Urothelium cell line (cell line): ENCODE measurements around the gene GRIN1.
"Not testable (repeated sequence)": the region's sequence is repeated elsewhere in the genome, so short reads cannot be mapped to it uniquely, and the experiment has no call there.

Experiments
- DNase-seq: peaks from one replicate; pipeline ENCODE4 v3.0.0; 2011; ENCODE audit warnings: low spot score, mixed read lengths
- FAIRE-seq: peaks from 2 replicates; lab custom pipeline; 2011; peaks lifted over from hg19 to GRCh38; lab: Jason Lieb, UNC

Gene GRIN1

DNA sequence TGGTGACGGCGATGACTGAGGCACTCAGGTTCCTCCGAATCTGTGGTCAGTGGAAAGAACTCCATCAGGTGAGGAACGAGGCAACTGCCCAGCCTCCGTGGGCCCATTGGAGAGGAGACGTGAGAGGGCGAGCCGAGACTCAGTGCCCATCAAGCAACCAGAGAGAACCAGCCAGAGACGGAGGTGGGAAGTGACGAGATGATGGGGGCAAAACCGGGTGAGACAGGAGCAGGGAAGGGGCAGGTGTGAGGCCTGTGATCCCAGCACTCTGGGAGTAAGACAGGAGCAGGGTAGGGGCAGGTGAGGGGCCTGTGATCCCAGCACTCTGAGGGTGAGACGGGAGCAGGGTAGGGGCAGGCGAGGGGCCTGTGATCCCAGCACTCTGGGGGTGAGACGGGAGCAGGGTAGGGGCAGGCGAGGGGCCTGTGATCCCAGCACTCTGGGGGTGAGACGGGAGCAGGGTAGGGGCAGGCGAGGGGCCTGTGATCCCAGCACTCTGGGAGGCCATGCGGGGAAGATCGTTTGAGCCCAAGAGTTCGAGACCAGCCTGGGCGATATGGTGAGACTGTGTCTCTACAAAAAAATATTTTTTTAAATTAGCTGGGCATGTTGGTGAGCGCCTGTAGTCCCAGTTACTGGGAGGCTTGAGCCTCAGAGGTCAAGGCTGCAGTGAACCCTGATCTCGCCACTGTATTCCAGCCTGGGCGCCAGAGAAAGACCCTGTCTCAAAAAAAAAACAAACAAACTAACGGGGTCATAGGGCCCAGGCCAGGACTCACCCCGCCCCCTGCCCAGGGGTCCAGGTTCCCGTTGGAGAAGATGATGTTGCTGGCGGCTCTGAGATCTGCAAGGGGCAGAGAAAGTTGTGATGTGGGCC lies 27.8 kb upstream of the GRIN1 start:
- no peak for FAIRE-seq
- DNase-seq = no peak

DNA sequence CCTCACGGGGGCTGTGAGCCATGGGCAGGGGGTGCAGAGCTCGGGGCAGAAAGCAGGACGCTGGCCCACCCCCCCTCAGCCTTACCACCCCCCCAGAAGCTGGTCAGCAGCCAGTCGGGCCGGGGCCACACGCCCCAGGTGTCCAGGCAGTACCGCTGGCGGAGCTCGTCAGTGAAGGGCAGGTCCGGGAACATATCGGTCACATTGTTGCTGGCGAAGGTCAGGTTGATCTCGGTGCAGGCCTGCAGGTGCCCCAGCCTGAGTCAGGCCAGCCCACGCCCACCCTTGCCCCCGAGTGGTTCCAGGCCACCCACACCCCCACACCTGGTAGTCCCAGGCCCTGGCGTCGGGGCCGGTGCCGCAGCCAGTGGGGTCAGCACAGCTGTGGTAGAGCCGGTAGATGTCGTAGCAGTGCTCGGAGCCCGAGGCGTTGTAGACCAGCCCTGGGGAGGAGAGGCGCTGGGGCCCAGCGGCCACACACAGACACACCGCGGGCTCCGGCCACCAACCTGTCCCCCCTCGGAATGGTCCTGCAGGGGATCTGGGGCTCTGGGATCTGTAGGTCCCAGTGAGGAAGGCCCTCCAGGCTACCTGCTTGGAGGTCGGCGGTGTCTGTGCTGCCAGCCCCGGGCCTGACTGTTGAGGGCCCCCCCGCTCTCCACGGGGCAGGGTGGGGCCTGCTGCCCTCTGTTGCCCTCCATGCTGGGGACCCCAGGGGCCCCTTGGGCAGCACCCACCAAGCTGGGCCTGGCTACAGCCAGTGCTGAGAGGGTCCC lies 27.0 kb upstream of the GRIN1 start:
- FAIRE-seq = no peak
- no peak for DNase-seq

DNA sequence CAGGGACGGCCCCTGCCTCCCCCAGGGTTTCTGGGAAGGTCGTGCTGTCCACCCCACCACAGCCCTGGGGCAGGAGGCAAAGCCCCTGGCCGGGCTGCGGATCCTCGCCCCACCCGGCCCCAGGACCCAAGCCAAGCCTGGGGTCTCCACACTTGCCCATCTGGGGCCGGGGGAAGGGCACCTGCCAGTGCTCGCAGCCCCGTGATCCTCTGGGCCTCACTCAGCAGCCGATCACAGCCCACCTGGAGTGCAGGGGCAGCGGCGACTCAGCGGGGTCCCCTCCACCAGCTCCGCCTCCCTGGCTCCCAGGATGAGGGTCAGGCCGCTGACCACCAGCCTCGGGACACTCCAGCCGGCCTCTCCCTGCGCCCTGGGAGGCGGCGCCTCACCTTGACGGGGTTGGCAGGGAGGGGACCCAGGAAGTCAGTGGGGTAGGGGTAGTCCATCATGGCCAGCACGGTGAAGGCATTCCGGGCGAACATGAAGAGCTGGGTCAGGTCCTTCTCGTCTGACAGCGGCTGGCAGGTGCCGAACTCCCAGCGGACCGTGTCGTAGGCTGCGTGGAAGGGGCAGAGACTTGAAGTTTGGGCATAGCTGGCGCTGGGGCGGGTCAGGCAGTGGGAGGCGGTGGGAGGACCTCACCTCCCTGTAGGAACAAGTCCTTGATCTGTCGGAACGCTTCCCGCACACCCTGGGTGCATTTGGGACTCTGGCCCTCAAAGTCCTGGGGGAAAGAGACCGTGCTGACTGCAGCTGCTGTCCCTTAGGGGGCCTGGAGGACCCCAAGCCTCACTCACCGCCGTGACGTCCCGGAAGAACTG lies 26.2 kb upstream of the GRIN1 start:
- DNase-seq (no peak), FAIRE-seq (no peak)

DNA sequence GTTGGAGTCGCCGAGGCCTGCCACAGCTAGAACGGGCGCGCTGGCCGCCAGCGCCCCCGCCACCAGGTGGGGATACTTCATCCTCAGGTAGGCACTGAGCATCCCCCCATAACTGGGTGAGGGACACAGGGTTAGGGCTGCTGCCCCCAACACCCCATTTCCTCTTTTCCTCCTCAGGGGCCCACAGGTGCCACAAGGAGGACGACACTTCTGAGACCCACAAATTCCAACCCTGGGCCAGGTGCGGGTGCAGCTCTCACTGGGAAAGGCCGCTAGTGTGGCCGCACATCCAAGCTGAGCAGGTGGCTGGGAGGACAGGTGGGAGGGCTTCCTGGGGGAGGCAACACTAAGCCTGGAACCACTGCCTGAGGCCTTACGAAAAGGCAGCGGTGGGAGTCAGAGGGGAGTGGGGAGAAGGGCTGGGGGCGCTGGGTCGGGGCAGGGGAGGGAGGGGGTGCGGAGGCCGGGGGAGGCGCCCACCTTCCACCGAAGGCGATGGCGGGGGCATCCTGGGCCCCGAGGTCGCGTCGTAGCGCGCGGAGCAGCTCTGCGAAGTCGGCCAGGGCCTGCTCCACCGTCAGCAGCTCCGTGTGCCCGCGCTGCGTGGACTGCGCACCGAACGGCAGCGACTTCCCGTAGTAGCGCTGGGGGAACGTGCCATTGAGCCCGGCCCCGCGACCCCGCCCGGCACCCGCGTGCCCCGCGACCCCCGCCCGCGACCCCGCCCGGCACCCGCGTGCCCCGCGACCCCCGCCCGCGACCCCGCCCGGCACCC lies 25.4 kb upstream of the GRIN1 start:
- no peak for FAIRE-seq

DNA sequence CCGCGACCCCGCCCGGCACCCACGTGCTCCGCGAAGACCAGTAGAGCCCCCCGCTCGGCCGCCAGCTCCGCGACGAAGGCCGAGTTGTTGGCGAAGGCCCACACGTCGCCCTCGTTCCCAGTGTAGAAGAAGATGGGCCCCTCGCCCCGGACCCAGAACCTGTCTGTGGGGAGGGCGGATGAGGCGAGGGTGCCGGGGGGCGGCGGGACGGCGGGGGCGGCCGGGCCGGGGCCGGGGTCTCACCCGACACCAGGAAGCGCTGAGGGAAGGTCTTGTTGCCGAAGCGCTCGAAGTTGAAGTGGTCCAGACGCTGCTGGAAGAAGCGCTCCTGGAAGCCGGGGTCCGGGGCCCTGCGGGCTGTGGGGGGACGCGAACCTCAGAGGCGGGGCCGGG lies 24.7 kb upstream of the GRIN1 start:
- no peak for FAIRE-seq
- DNase-seq = no peak

More for the DNA sequence above, 25.4 kb upstream of the GRIN1 start:
- DNase-seq = no peak

DNA sequence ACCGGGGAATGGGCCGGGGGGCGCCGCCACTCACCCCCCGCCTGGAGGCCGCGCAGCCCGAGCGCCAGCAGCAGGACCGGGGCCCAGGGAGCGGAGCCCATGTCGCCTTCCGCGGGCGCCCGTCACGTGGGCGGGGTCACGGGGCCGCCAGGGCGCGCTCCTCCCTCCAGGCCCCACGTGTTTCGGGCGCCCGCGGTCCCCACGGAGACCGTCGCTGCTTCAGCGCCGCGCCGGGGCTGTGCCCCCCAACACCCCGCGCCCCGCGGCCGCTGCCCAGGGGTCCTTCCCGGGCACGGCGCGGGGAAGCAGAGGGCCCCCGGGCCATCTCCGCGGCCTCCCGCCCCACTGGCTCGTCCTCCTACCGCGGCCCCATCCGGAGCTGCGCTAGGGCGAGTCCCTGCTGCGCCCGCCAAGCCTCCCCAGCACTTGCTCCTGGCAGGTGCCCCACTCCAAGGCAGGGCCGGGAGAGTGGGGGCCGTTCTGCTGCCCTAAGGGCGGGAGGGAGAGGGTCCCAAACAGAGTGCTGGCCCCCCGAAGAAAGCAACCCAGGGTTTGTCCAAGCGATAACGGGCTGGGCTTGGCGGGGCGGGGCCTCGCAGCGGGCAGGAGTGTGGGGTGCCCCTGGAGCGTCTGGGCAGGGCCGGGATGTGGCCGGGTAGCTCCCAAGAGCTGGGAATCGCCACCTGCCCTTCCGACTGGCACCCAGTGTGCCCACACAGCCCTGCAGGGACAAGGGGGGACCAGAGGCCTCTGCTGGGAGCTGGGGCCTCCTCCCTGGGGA lies 24.2 kb upstream of the GRIN1 start, which contains the start of gene DPP7:
TSS of gene DPP7 (minus strand) at position 121 of the 781 bp plus-strand sequence. CDS start at position 101, 20 bp downstream.
- FAIRE-seq = no peak
- DNase-seq = peak; percentile 74

DNA sequence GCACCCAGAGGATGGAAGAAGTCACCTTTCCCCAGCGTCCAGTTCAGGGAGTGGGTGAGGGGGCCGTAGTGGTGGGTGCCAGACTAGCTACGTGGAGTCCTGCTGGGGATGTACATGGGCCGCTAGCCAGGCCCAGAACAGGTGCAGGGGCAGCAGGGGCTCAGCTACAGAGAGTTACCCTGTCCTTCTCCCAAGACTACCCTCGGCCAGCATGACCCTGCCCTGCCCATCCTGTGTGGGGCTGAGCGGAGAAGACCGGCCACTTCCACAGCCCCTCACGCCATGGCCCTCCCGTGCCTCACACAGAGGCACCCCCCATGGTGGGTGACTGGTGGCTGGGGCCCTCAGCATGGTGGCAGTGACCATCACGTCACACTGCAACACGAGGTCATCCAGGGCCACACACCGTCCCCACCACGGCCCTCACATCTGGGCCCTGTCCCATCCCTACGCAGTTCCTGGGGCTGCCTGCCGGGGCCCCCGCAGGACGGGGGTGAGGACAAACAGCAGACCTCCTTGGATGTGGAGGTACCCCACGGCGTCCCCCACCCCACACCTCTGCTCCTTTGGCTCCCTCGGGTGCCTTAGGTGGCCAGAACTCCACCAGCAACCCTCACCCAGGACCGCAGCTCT lies 23.4 kb upstream of the GRIN1 start:
- FAIRE-seq (no peak), DNase-seq (no peak)

DNA sequence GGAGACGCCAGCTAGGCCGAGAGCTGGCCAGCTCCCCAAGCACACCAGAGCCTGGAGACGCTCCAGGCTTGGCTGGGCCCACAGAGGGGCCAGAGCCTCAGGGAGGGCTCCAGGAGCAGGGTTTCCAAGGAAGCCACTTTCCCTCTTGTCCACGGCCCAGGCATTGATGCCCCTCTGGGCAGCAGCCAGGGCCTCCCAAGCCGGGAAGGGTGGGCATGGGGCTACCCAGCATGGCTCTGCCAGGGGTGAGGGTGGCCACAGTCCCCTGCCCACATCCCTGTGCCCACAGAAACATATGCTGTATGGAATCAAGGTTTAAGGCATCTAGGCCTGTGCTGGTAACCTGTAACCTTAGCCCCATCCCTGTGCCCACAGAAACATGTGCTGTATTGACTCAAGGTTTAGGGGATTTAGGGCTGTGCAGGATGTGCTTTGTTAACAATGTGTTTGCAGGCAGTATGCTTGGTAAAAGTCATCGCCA lies 22.9 kb upstream of the GRIN1 start:
- FAIRE-seq = no peak
- DNase-seq = no peak

DNA sequence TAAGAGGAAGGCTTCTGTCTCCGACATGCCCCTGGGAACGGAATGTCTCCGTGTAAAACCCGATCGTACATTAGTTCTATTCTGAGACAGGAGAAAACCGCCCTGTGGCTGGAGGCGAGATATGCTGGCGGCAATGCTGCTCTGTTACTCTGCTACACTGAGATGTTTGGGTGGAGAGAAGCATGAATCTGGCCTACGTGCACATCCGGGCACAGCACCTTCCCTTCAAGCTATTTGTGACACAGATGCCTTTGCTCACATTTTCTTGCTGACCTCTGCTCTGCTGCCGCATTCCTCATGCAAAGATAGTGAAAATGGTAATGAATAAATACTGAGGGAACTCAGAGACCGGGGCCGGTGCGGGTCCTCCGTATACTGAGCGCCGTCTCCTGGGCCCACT lies 22.2 kb upstream of the GRIN1 start:
- no peak for DNase-seq
- no peak for FAIRE-seq

DNA sequence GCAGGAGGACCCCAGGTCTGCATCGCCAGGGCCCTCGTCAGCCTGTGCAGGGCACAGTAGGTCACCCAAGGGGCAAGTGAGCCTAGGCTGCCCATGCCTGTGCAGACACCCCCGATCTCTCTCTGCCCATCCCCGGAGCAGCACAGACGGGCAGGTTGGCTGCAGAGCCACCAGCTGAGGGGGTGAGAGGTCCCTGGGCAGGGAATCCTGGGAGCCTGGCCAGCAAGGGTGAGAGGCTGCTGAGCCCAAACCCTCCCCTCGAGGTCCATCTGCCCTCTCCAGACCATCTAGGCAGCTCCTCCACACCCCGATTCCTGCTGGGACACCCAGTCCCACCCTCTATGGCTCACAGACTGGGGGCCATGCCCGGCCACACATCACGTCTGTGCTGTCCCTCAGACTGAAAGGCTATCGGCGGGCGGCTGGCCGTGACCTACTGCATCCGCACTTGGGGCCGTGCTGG lies 21.7 kb upstream of the GRIN1 start:
- no peak for FAIRE-seq
- no peak for DNase-seq

DNA sequence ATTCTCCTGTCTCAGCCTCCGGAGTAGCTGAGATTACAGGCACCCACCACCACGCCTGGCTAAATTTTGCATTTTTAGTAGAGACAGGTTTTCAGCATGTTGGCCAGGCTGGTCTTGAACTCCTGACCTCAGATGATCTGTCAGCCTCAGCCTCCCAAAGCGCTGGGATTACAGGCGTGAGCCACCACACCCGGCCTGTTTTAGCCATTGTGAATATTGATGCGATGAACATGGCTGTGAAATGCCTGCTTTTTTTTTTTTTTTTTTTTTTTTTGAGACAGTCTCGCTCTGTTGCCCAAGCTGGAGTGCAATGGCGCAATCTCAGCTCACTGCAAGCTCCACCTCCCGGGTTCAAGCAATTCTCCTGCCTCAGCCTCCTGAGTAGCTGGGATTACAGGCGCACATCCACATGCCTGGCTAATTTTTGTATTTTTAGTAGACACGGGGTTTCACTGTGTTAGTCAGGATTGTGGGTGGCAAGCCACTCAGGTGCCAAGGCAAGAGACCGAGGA lies 20.8 kb upstream of the GRIN1 start:
- FAIRE-seq, DNase-seq: not testable (repeated sequence)

DNA sequence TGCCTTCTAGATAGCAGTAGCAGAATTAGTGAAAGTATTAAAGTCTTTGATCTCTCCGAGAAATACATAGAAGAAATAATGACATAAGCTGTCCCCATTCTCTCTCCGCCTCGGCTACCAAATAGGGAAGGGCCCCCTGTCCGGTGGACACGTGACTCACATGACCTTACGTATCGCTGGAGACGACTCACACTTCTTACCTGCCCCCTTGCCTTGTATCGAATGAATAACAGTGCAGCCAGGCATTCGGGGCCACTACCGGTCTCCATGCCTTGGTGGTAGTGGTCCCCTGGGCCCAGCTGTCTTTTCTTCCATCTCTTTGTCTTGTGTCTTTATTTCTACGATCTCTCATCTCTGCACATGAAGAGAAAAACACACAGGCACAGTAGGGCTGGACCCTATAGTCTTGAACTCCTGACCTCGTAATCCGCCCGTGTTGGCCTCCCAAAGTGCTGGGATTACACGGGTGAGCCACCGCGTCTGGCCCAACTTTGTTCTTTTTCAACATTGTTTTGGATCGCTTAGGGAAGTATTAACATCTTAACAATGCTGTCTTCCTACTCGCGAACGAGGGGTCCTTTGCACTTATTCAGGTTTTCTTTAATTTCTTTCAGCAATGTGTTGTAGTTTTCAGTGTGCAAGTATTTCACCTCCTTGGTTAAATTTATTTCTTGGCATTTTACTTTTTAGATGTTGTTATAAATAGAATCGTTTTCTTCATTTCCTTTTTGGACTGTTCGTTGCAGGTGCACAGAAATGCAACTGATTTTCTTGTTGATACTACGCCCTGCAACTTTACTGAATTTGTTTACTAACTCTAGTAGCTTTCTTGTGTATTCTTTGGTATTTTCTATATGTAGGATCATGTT lies 16.8 kb upstream of the GRIN1 start:
- FAIRE-seq, DNase-seq: not testable (repeated sequence)

DNA sequence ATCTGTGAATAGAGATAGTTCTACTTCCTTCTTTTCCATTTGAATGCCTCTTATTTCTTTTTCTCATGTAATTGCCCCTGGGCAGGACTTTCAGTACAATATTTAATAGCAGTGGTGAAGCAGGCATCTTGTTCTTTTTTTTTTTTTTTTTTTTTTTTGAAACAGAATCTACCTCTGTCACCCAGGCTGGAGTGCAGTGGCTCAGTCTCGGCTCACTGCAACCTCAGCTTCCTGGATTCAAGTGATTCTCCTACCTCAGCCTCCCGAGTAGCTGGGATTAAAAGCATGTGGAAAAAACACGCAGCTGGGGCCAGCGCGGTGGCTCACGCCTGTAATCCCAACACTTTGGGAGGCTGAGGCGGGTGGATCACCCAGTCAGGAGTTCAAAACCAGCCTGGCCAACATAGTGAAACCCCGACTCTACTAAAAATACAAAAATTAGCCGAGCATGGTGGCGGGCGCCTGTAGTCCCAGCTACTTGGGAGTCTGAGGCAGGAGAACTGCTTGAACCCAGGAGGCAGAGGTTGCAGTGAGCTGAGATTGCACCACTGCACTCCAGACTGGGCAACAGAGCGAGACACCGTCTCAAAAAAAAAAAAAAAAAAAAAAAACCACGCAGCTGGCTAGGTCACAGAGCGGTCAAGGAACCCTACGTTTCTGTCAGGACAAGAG lies 16.0 kb upstream of the GRIN1 start:
- not testable (repeated sequence) for FAIRE-seq, DNase-seq

DNA sequence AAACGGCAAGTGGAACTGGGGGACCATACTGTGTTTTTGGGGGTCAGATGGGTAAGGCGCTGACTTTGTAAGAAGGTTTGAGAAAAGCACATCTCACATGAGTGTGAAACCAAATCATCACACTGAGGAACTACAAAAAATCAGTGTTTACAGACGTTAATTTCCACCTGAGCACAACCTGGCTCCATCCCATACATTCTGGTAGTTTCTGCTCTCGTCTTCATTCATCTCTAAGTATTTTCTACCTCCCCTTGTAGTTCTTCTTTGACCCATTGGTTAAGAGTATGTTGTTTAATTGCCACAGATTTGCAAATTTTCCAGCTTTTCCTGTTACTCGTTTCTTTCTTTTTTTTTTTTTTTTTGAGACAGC lies 15.5 kb upstream of the GRIN1 start:
- DNase-seq (no peak), FAIRE-seq (no peak)

DNA sequence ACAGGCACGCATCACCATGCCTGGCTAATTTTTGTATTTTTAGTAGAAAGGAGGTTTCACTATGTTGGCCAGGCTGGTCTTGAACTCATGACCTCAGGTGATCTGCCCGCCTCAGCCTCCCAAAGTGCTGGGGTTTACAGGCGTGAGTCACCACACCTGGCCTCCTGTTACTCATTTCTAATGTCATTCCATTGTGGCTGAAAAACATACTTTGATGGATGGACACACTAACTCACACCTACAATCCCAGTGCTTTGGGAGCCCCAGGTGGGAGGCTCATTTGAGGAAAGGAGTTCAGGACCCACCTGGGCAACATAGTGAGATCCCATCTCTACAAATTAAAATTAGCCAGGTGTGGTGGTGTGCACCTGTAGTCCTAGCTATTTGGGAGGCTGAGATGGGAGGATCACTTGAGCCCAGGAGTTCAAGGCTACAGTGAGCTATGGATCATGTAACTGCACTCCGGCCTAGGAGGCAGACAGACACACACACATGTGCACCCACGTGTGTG lies 14.9 kb upstream of the GRIN1 start:
- FAIRE-seq, DNase-seq: not testable (repeated sequence)

DNA sequence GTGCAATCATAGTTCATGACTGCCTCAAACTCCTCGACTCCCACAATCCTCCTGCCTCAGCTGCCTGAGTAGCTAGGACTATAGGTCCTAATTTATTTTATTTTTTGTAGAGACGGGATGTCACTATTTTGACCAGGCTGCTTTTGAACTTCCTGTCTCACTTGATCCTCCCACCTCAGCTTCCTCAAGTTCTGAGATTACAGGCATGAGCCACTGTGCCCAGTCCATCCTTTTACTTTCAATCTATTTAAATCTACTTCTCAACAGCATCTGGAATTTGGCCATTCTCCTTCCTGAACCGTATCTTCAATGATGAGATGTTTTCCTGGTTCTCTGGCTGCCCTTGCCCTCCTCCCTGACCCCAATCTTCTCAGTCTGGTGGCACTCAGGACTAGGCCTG lies 12.2 kb upstream of the GRIN1 start:
- no peak for FAIRE-seq

More for the DNA sequence above, 12.2 kb upstream of the GRIN1 start:
- DNase-seq = no peak
